Activated CD4-positive, alpha-beta memory T cell treated with anti-CD3 and anti-CD28 coated beads for 36 hours (primary cell): Measurements from ENCODE around the gene BRCA1. TPM values are rescaled to one million over a fixed set of nuclear protein-coding genes. Genes with fewer than 3 reads are reported as not detected.
"Not testable (repeated sequence)": the region's sequence is repeated elsewhere in the genome, so short reads cannot be mapped to it uniquely, and the experiment has no call there.

Experiments used
- CTCF ChIA-PET: fragments of 350-600 bp; sonication (Branson Sonifier 250); formaldehyde crosslinking; loops from one replicate; lab custom pipeline; 2021; ENCODE audit warnings: antibody characterized with exemption, inconsistent platforms; lab: Charles Lee
- POLR2A ChIA-PET: fragments of 350-600 bp; sonication (Branson Sonifier 250); formaldehyde crosslinking; loops from one replicate; lab custom pipeline; 2021; ENCODE audit warnings: antibody characterized with exemption; lab: Charles Lee
- DNase-seq: peaks from one replicate; pipeline ENCODE4 v3.0.0-alpha.2; 2020
- H3K27ac Mint-ChIP-seq: one replicate; pipeline ENCODE4 v1.8.0; 2021; ENCODE audit warnings: mixed read lengths
- H3K27me3 Mint-ChIP-seq: one replicate; pipeline ENCODE4 v1.8.0; 2021; ENCODE audit warnings: mixed read lengths
- H3K36me3 Mint-ChIP-seq: one replicate; pipeline ENCODE4 v1.8.0; 2021; ENCODE audit warnings: mixed read lengths
- H3K4me1 Mint-ChIP-seq: one replicate; pipeline ENCODE4 v1.8.0; 2021; ENCODE audit warnings: low read depth, mixed read lengths
- H3K4me3 Mint-ChIP-seq: one replicate; pipeline ENCODE4 v1.8.0; 2021; ENCODE audit warnings: mild to moderate bottlenecking, mixed read lengths
- H3K9me3 Mint-ChIP-seq: one replicate; pipeline ENCODE4 v1.8.0; 2021; ENCODE audit warnings: mixed read lengths
- intact Hi-C: fragments of 100-400 bp; cut with micrococcal nuclease; formaldehyde crosslinking; loops from one replicate; pipeline ENCODE4 v1.15.1; 2023
- total RNA-seq, 2 experiments: library from RNA; stranded (reverse); gene quantifications; one replicate each; pipeline ENCODE4 v1.2.3, GENCODE V29; 2021

BRCA1 gene
- total RNA-seq, 2 experiments from 2014 or later = 92.8 to 103 TPM

DNA sequence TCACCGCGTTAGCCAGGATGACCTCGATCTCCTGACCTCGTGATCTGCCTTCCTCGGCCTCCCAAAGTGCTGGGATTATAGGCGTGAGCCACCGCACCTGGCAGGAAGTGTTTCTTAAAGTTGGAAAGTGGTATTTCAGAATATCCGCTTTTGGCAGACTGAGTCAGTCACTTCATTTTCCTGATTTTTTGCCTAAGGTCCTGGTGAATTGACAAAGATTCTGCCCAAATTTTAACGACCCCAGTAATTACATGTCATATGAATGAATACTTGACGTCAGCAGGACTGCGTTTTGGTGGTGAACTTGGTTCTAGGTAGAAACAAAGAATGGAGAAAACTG, 4.5 kb upstream of the BRCA1 start:
- CTCF ChIA-PET = no interaction called here
- intact Hi-C loops = loop anchor here (10.0 kb wide), 2 partner anchors 105 to 185 kb away; partner anchors contain the start of genes RND2 and VAT1
- H3K27ac Mint-ChIP-seq = no peak overlapping the region
- no peak overlapping the region for H3K4me3 Mint-ChIP-seq
- H3K36me3 Mint-ChIP-seq = peaks cover 25% of the 10 kb centered on the region
- POLR2A ChIA-PET = no interaction called here
- H3K9me3 Mint-ChIP-seq = no peaks in the 10 kb centered on the region
- no peak for DNase-seq
- peaks cover 25% of the 10 kb centered on the region for H3K4me1 Mint-ChIP-seq
- no peaks in the 10 kb centered on the region for H3K27me3 Mint-ChIP-seq

DNA sequence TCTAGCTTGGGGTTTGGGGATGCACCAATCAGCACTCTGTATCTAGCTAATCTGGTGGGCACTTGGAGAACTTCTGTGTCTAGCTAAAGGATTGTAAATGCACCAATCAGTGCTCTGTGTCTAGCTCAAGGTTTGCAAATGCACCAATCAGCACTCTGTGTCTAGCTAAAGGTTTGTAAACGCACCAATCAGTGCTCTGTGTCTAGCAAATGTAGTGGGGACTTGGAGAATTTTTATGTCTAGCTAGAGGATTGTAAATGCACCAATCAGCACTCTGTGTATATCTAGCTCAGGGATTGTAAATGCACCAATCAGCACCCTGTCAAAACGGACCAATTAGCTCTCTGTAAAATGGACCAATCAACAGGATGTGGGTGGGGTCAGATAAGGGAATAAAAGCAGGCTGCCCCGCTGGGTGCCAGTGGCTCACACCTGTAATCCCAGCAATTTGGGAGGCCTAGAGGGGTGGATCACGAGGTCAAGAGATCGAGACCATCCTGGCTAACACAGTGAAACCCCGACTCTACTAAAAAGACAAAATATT, 2.2 kb upstream of the BRCA1 start:
- Mint-ChIP-seq H3K27ac (peak overlapping the region; percentile 56), H3K36me3 (peaks cover 26% of the 10 kb centered on the region), H3K4me3 (peak overlapping the region; percentile 68), H3K4me1 (peaks cover 35% of the 10 kb centered on the region)
- H3K27me3 Mint-ChIP-seq, DNase-seq, H3K9me3 Mint-ChIP-seq: not testable (repeated sequence)
- ChIA-PET POLR2A (interaction anchor here (2.0 kb wide), 1 partner anchor 188 kb away, joined by 8 read pairs; no protein-coding TSS in a partner anchor), CTCF (interaction anchor here (0.6 to 1.5 kb wide), 5 partner anchors 42 to 891 kb away, joined by 3 to 4 read pairs (median 3); partner anchors contain the start of genes DHX8 and RND2)
- intact Hi-C loops = loop anchor here (10.0 kb wide), 2 partner anchors 103 to 187 kb away; partner anchors contain the start of genes RND2 and VAT1

DNA sequence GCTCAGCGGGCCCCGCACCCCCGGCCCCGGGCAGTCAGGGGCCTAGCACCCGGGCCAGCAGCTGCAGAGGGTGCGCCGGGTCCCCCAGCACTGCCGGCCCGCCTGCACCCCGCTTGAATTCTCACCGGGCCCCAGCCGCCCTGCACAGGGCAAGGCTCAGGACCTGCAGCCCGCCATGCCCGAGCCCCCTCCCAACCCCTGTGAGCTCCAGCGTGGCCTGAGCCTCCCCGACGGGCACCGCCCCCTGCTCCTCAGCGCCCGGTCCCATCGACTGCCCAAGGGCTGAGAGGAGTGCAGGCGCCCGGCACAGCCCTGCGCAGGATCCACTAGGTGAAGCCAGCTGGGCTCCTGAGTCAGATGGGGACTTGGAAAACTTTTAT, 1.7 kb upstream of the BRCA1 start:
- intact Hi-C loops = loop anchor here (10.0 kb wide), 2 partner anchors 102 to 188 kb away; partner anchors contain the start of genes RND2 and VAT1
- no peak for DNase-seq
- Mint-ChIP-seq H3K36me3 (peaks cover 29% of the 10 kb centered on the region), H3K4me3 (peak overlapping the region; percentile 68), H3K27ac (no peak overlapping the region), H3K27me3 (no peaks in the 10 kb centered on the region), H3K9me3 (no peaks in the 10 kb centered on the region), H3K4me1 (peaks cover 37% of the 10 kb centered on the region)
- ChIA-PET POLR2A (interaction anchor here (0.6 to 2.0 kb wide), 2 partner anchors 128 to 189 kb away, joined by 3 to 8 read pairs; no protein-coding TSS in a partner anchor), CTCF (interaction anchor here (0.7 to 1.5 kb wide), 4 partner anchors 43 to 357 kb away, joined by 3 to 4 read pairs (median 4); partner anchors contain the start of genes DHX8 and RND2)

DNA sequence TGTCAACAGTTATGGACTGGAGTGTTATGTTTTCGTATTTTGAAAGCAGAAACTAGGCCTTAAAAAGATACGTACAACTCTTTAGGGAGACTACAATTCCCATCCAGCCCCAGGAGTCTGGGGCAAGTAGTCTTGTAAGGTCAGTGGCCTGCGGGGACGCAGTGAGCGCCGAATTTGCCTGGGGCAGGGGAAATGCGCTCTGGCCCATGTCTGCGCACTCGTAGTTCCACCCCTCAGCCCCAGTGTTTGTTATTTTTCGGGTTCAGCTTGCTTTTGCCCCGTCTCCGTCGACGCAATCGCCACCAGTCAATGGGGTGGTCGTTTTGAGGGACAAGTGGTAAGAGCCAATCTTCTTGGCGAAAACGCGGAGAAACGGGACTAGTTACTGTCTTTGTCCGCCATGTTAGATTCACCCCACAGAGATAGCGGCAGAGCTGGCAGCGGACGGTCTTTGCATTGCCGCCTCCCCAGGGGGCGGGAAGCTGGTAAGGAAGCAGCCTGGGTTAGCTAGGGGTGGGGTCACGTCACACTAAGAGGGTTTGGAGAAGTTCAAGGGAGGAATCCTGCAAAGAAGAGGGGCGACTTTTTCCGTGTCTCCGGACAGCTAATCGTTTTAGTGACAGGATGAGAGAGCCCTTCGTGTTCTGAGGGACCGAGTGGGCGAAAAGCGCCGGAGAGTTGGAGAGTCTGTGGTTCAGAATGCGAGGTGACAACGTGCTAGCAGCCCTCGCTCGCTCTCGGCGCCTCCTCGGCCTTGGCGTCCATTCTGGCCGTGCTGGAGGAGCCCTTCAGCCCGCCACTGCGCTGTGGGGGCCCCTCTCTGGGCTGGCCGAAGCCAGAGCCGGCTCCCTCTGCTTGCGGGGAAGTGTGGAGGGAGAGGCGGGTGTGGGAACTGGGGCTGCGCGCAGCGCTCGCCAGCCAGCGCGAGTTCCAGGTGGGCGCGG, 1.1 kb upstream of the BRCA1 start:
- no peak for DNase-seq
- intact Hi-C loops = loop anchor here (1.0 to 10.0 kb wide), 4 partner anchors 44 to 189 kb away; partner anchors contain the start of genes RND2, TMEM106A and VAT1
- ChIA-PET CTCF (interaction anchor here (1.1 to 1.5 kb wide), 2 partner anchors 44 to 358 kb away, joined by 4 read pairs; partner anchors contain the start of gene DHX8), POLR2A (interaction anchor here (0.6 to 2.0 kb wide), 2 partner anchors 128 to 190 kb away, joined by 3 to 8 read pairs; no protein-coding TSS in a partner anchor)
- H3K4me1 Mint-ChIP-seq = peaks cover 37% of the 10 kb centered on the region
- H3K36me3 Mint-ChIP-seq = peaks cover 32% of the 10 kb centered on the region
- H3K27me3 Mint-ChIP-seq = no peaks in the 10 kb centered on the region
- no peaks in the 10 kb centered on the region for H3K9me3 Mint-ChIP-seq
- peak overlapping the region; percentile 97 for H3K4me3 Mint-ChIP-seq
- H3K27ac Mint-ChIP-seq = peak overlapping the region; percentile 95

DNA sequence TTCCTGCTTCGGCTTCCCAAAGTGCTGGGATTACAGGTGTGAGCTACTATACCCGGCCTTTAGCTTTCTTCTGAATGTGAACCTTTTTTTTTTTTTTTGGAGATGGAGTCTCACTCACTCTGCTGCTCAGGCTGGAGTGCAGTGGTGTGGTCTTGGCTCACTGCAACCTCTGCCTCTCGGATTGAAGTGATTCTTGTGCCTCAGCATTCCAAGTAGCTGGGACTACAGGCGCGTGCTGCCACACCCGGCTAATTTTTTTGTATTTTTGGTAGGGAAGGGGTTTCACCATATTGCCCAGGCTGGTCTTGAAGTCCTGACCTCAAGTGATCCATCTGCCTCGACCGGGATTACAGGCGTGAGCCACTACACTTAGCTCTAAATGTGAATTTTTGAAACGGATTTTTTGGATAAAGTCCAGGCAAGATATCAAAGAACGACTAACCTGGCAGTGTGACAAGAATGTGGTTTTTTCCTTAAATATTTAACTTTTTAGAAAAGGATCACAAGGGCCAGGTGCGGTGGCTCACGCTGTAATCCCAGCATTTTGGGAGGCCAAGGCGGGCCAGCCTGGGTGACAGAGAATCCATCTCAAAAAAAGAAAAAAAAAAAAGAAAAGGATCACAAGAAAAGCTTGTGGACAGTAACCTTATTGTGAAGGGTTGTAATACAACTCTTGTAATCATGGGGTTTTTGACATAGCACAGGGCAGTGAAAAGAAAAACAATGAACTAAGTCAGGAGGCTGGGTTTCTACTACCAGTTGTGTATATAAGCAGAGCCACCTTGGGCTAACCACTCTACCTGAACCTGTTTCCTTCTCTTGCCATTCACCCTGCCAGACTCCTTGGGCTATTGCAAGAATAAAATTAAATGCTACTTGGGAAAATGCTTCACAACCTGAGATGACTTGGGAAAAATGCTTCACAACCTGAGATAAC, 6.2 kb downstream of the BRCA1 start:
- Mint-ChIP-seq H3K9me3 (no peaks in the 10 kb centered on the region), H3K27me3 (no peaks in the 10 kb centered on the region), H3K27ac (no peak overlapping the region), H3K4me1 (peaks cover 7% of the 10 kb centered on the region), H3K36me3 (peaks cover 21% of the 10 kb centered on the region), H3K4me3 (no peak overlapping the region)
- ChIA-PET CTCF (no interaction called here), POLR2A (interaction anchor here (0.6 kb wide), 1 partner anchor 12 kb away, joined by 3 read pairs; no protein-coding TSS in a partner anchor)
- intact Hi-C loops = no loop called here
- DNase-seq = no peak

DNA sequence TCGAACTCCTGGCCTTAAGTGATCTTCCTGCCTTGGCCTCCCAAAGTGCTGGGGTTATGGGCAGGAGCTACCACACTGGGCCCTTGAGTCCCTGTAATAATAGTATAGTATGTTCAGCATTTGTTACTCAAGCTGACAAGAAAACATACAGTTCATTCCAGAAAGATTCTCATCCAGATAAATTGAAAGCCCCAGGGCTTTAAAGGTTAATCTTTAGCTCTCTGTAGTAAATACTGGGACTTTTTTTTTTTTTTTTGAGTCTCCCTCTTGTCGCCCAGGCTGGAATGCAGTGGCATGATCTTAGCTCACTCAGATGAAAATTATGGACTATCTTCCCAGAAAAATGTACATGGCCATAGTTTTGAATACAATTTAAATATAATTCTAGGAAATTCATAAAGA, 11.0 kb downstream of the BRCA1 start:
- POLR2A ChIA-PET = no interaction called here
- H3K4me1 Mint-ChIP-seq = no peaks in the 10 kb centered on the region
- no peaks in the 10 kb centered on the region for H3K9me3 Mint-ChIP-seq
- no peaks in the 10 kb centered on the region for H3K27me3 Mint-ChIP-seq
- CTCF ChIA-PET = interaction anchor here (0.7 to 0.9 kb wide), 2 partner anchors 11 kb away, joined by 3 read pairs; partner anchors contain the start of gene BRCA1
- H3K4me3 Mint-ChIP-seq = no peak overlapping the region
- H3K36me3 Mint-ChIP-seq = peaks cover 22% of the 10 kb centered on the region
- intact Hi-C loops = no loop called here
- no peak for DNase-seq
- H3K27ac Mint-ChIP-seq = no peak overlapping the region

DNA sequence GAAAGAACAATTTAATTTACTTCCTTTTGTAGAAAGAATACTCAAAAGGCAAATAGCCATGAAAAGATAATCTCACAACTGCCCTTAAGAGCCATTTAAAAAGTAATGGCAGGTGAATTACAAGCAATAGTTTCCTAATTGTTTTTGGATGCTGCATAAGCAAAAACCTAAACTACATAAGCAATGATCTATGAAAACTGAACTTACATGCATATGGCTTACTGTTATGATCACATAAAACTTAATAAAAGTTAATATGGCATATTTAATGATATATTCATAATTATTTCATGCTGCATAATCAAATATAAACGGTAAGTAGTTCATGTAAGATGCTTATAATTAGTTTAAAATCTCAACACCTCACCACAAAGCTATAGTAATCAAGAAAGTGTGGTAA, 18.6 kb downstream of the BRCA1 start:
- no peaks in the 10 kb centered on the region for H3K4me1 Mint-ChIP-seq
- no peaks in the 10 kb centered on the region for H3K9me3 Mint-ChIP-seq
- H3K27me3 Mint-ChIP-seq = no peaks in the 10 kb centered on the region
- ChIA-PET CTCF (no interaction called here), POLR2A (no interaction called here)
- intact Hi-C loops = no loop called here
- H3K27ac Mint-ChIP-seq = no peak overlapping the region
- peaks cover 37% of the 10 kb centered on the region for H3K36me3 Mint-ChIP-seq
- no peak for DNase-seq
- no peak overlapping the region for H3K4me3 Mint-ChIP-seq

DNA sequence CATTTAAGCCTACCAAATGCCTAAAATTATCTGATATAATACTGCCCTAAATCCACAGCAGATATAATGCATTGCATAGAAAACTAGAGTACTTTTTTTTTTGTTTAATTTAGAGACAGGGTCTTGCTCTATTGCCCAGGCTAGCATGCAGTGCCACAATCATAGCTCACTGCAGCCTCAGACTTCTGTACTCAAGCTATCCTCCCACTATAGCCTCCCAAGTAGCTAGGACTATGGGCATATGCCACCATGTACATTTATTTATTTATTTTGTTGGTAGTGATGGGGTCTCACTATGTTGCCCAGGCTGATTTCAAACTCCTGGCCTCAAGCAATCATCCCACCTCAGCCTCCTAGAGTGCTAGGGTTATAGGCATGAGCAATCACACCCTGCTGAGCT, 20.0 kb downstream of the BRCA1 start:
- Mint-ChIP-seq H3K36me3 (peaks cover 34% of the 10 kb centered on the region), H3K27me3 (no peaks in the 10 kb centered on the region), H3K4me3 (no peak overlapping the region), H3K4me1 (no peaks in the 10 kb centered on the region), H3K27ac (no peak overlapping the region), H3K9me3 (no peaks in the 10 kb centered on the region)
- ChIA-PET POLR2A (no interaction called here), CTCF (no interaction called here)
- intact Hi-C loops = no loop called here
- no peak for DNase-seq

DNA sequence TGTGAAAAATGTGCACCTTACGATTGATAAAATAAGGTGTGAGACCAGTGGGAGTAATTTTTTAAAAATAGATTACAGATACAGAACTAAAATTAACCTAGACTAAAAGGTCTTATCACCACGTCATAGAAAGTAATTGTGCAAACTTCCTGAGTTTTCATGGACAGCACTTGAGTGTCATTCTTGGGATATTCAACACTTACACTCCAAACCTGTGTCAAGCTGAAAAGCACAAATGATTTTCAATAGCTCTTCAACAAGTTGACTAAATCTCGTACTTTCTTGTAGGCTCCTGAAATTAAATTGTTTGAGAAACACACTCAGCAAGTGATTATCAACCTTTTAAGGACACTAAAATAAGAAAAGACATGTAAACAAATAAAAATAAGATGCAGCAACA, 20.5 kb downstream of the BRCA1 start:
- DNase-seq = no peak
- no peaks in the 10 kb centered on the region for H3K9me3 Mint-ChIP-seq
- H3K27me3 Mint-ChIP-seq = no peaks in the 10 kb centered on the region
- H3K4me1 Mint-ChIP-seq = no peaks in the 10 kb centered on the region
- H3K4me3 Mint-ChIP-seq = no peak overlapping the region
- intact Hi-C loops = no loop called here
- CTCF ChIA-PET = no interaction called here
- peaks cover 37% of the 10 kb centered on the region for H3K36me3 Mint-ChIP-seq
- H3K27ac Mint-ChIP-seq = no peak overlapping the region
- POLR2A ChIA-PET = no interaction called here

DNA sequence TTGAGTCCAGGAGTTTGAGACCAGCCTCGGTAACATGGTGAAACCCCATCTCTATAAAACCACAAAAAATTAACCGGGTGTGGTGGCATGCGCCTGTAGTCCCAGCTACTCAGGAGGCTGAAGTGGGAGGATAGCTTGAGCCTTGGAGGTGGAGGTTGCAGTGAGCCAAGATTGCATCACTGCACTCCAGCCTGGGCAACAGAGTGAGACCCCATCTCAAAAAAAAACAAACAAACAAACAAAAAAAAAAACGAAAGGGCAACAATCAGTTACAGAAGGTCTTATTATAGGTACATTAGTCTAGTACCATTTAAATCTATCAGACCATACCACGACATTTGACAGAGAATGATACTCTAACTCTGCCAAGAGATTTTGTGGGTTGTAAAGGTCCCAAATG, 29.8 kb downstream of the BRCA1 start:
- POLR2A ChIA-PET, H3K4me1 Mint-ChIP-seq, H3K4me3 Mint-ChIP-seq, CTCF ChIA-PET, DNase-seq, H3K27ac Mint-ChIP-seq, intact Hi-C loops, H3K27me3 Mint-ChIP-seq, H3K9me3 Mint-ChIP-seq: not testable (repeated sequence)
- peaks cover 52% of the 10 kb centered on the region for H3K36me3 Mint-ChIP-seq

DNA sequence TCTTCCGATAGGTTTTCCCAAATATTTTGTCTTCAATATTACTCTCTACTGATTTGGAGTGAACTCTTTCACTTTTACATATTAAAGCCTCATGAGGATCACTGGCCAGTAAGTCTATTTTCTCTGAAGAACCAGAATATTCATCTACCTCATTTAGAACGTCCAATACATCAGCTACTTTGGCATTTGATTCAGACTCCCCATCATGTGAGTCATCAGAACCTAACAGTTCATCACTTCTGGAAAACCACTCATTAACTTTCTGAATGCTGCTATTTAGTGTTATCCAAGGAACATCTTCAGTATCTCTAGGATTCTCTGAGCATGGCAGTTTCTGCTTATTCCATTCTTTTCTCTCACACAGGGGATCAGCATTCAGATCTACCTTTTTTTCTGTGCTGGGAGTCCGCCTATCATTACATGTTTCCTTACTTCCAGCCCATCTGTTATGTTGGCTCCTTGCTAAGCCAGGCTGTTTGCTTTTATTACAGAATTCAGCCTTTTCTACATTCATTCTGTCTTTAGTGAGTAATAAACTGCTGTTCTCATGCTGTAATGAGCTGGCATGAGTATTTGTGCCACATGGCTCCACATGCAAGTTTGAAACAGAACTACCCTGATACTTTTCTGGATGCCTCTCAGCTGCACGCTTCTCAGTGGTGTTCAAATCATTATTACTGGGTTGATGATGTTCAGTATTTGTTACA, 30.9 kb downstream of the BRCA1 start:
- intact Hi-C loops = no loop called here
- H3K27me3 Mint-ChIP-seq = no peaks in the 10 kb centered on the region
- ChIA-PET POLR2A (no interaction called here), CTCF (no interaction called here)
- H3K9me3 Mint-ChIP-seq = no peaks in the 10 kb centered on the region
- no peaks in the 10 kb centered on the region for H3K4me1 Mint-ChIP-seq
- no peak for DNase-seq
- no peak overlapping the region for H3K27ac Mint-ChIP-seq
- H3K36me3 Mint-ChIP-seq = peaks cover 52% of the 10 kb centered on the region
- no peak overlapping the region for H3K4me3 Mint-ChIP-seq
